Small intestine (tissue), 7 donors: ENCODE results near the gene PKP1. TPM values are rescaled to one million over a fixed set of nuclear protein-coding genes. Genes with fewer than 3 reads are reported as not detected.

ENCODE experiments used
- DNase-seq, 2 donors: peaks; one replicate each; pipeline versions ENCODE4 v3.0.0 to v3.0.0-alpha.2; 2013
- FAIRE-seq: peaks from 2 replicates; lab custom pipeline; 2012; peaks lifted over from hg19 to GRCh38; lab: Jason Lieb, UNC
- H3K27ac ChIP-seq, 3 donors: one replicate each; pipeline ENCODE4 v1.5.1; 2013; ENCODE audit warnings: low read length in 2 of 3, mild to moderate bottlenecking in 2 of 3, control low read depth in 1 of 3, inconsistent platforms in 1 of 3, low read depth in 1 of 3, moderate library complexity in 1 of 3
- H3K27me3 ChIP-seq, 3 donors: one replicate each; pipeline ENCODE4 v1.6.1; 2013; ENCODE audit warnings: low read length in 3 of 3, inconsistent platforms in 1 of 3; ENCODE audit not compliant: control insufficient read depth in 3 of 3, insufficient read depth in 3 of 3
- H3K36me3 ChIP-seq, 3 donors: one replicate each; pipeline ENCODE4 v1.6.1; 2013; ENCODE audit warnings: low read length in 3 of 3, inconsistent platforms in 1 of 3, low read depth in 1 of 3, mild to moderate bottlenecking in 1 of 3, moderate library complexity in 1 of 3; ENCODE audit not compliant: control insufficient read depth in 3 of 3, insufficient read depth in 2 of 3
- H3K4me1 ChIP-seq, 3 donors: one replicate each; pipeline ENCODE4 v1.6.1; 2013; ENCODE audit warnings: low read length in 2 of 3, inconsistent platforms in 1 of 3, low read depth in 1 of 3, mild to moderate bottlenecking in 1 of 3, moderate library complexity in 1 of 3; ENCODE audit not compliant: control insufficient read depth in 3 of 3, insufficient read depth in 2 of 3
- H3K4me3 ChIP-seq, 3 donors: one replicate each; pipeline ENCODE4 v1.5.1; 2013; ENCODE audit warnings: low read length in 3 of 3, control low read depth in 1 of 3, inconsistent platforms in 1 of 3, low read depth in 1 of 3, mild to moderate bottlenecking in 1 of 3, moderate library complexity in 1 of 3
- H3K9me3 ChIP-seq, 2 donors: one replicate each; pipeline ENCODE4 v1.6.1; 2013; ENCODE audit warnings: low read depth in 1 of 2, low read length in 1 of 2; ENCODE audit not compliant: control insufficient read depth in 2 of 2, insufficient read depth in 1 of 2
- WGBS, 3 donors: extraction: QIAGEN DNeasy Blood & Tissue Kit; methylation state at CpG; one replicate each; pipeline ENCODE4 v1.1.7; 2013; 5-methylcytosine and 5-hydroxymethylcytosine counted together
- polyA plus RNA-seq, 4 donors: library from polyadenylated mRNA; stranded (reverse) in 3 of 4; unstranded in 1 of 4; fragments of 200-250 nt in 3 of 4; fragments of 120-200 nt in 1 of 4; gene quantifications; one replicate each; pipeline versions ENCODE4 v1.2.1 to v1.2.3, GENCODE V29; 2013
- donor health status: healthy with polysubstance abuse.
- donor health status: control.
- donor health status: control.
- donor health status: Bipolar disorder and iron deficiency.
- donor health status: healthy.

The PKP1 gene
- polyA plus RNA-seq, 4 donors: 0.24 to 0.69 (median 0.36) TPM

DNA sequence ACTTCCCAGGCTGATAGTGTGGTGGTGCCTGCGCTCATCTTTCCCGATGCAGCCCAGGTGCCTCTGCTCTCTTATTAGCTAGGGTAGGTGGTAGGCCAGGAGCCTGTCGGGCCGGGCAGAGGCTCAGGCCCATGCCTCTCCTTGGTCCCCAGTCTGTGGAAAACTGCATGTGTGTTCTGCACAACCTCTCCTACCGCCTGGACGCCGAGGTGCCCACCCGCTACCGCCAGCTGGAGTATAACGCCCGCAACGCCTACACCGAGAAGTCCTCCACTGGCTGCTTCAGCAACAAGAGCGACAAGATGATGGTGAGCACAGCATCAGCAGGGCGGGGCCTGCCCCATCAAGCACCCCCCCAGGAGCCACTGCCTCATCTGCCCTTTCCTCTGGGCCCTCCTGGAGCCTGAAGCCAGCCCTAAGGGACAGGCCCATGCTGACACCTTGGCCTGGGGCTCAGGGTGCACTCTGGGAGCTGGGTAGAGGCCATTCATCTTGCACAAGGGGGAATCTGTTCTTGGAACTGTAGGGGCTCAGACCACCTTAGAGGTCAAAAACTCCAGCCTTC lies 38.6 kb downstream of the PKP1 start:
- Histone ChIP-seq H3K27me3 (peaks cover 0 to 2% (median 0%) of the 10 kb centered on the region in 3 donors), H3K27ac (no peak overlapping the region), H3K4me3 (no peak overlapping the region), H3K9me3 (no peaks in the 10 kb centered on the region), H3K4me1 (no peaks in the 10 kb centered on the region), H3K36me3 (no peaks in the 10 kb centered on the region)
- no peak for DNase-seq
- WGBS, 3 donors: 89 to 90% (median 90%) methylated on average over 15 of the region's 15 CpGs
- FAIRE-seq: no peak

DNA sequence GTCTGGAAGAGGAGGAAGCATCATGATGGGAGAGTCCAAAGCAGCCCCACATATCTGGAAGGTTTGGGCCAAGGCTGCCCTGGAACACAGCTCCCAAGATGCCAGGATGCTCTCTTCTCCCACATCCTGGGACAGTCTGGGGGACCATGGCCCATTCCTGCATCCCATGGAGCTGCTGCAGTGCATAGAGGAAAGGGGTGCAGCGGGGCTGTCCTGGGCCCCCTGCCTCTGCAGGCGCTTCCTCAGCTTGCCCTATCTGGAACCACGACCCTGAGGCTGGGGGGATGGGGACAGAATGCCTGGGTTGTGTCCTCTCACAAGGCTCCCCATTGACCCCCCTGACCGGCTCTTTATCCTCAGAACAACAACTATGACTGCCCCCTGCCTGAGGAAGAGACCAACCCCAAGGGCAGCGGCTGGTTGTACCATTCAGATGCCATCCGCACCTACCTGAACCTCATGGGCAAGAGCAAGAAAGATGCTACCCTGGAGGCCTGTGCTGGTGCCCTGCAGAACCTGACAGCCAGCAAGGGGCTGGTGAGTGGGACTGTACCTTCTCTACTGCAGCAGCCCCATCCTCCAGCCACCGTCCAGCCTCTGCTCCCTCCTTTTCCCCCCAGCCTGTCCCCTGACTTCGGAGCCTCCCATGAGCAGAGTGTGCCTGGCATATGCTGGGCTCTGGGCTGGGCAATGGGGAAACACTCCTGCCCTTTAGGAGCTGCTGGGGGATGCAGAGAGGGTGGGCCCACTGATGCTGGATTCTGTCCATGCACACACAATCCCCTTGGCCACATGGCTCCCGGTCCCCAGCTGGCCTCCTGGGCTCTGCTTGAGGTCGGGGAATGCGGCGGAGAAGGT lies 39.6 kb downstream of the PKP1 start:
- Histone ChIP-seq H3K4me1 (no peaks in the 10 kb centered on the region), H3K9me3 (no peaks in the 10 kb centered on the region), H3K27ac (no peak overlapping the region), H3K4me3 (no peak overlapping the region), H3K27me3 (peaks cover 0 to 2% (median 0%) of the 10 kb centered on the region in 3 donors), H3K36me3 (no peaks in the 10 kb centered on the region)
- DNase-seq (no peak), FAIRE-seq (no peak)
- 86 to 96% (median 89%) methylated on average over 12 of the region's 12 CpGs for WGBS, 3 donors

DNA sequence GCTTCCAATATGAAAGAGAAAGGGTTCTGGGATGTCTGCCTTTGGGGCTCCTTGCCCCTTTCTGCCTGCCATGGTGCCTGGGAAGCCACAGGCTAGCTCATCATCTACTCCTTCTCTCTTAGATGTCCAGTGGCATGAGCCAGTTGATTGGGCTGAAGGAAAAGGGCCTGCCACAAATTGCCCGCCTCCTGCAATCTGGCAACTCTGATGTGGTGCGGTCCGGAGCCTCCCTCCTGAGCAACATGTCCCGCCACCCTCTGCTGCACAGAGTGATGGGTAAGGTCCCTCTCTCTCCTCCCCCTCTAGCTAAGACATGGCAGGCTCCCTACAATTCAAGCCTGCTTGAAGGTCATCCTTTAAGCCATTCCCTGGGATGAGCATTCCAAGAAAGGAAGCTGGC lies 41.0 kb downstream of the PKP1 start:
- no peak overlapping the region for H3K27ac ChIP-seq
- FAIRE-seq (no peak), DNase-seq (no peak)
- no peaks in the 10 kb centered on the region for H3K36me3 ChIP-seq
- H3K4me1 ChIP-seq: no peaks in the 10 kb centered on the region
- WGBS, 3 donors: 96 to 99% (median 96%) methylated on average over 4 of the region's 4 CpGs
- H3K4me3 ChIP-seq: no peak overlapping the region
- no peaks in the 10 kb centered on the region for H3K9me3 ChIP-seq
- H3K27me3 ChIP-seq: no peaks in the 10 kb centered on the region

DNA sequence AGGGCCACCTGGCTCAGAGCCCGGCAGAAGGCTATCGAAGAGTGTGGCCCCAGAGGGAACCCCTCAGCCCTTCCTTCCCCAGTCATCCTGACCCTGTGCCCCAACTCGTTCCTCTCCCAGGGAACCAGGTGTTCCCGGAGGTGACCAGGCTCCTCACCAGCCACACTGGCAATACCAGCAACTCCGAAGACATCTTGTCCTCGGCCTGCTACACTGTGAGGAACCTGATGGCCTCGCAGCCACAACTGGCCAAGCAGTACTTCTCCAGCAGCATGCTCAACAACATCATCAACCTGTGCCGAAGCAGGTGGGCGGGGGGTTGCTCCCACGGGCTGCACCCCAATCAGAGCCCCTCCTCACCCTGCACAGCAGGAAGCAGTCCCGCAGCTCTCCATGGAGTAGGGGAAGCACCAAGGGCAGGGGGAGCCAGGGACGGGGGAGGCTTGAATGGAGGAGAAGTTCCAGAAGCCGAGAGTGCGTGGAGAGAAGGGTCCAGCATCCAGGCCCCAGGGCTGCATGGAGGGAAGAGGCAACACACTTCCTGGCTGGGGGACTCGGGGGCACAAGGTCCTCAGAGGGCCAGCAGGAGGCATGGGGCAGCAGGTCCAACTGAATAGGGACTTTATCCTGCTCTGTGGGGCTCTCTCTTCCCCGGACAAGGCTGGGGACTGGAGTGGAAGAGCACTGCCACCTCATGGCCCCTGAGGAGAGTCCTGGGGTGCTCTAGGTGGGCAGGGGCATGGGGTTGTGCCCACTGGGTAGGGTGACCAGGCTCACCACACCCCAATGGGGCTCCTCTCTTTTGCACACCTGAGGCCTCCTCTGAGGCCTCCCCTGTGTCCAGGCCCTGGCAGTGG lies 41.7 kb downstream of the PKP1 start:
- no peaks in the 10 kb centered on the region for H3K27me3 ChIP-seq
- WGBS, 3 donors: 66 to 75% (median 73%) methylated on average over 16 of the region's 16 CpGs
- FAIRE-seq: no peak

DNA sequence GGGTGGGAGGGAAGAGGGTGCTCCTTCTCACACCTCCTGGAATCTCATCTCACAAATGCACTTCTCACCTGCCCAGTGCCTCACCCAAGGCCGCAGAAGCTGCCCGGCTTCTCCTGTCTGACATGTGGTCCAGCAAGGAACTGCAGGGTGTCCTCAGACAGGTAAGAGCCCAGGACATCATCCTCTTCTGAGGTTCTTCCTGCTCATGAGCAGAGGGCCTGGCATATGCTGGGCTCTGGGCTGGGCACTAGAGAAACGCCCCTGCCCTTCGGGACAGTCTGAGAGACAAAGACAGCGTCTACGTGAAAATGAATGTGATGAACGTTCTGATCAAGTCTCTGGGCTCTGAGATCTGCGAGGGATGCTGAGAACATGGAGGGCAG lies 42.4 kb downstream of the PKP1 start:
- Histone ChIP-seq H3K27ac (no peak overlapping the region), H3K4me1 (no peaks in the 10 kb centered on the region), H3K9me3 (no peaks in the 10 kb centered on the region), H3K27me3 (no peaks in the 10 kb centered on the region), H3K36me3 (no peaks in the 10 kb centered on the region), H3K4me3 (no peak overlapping the region)
- FAIRE-seq (no peak), DNase-seq (no peak)
- WGBS, 3 donors: 90 to 93% (median 92%) methylated on average over 8 of the region's 8 CpGs

More for the DNA sequence above, 41.7 kb downstream of the PKP1 start:
- H3K36me3 ChIP-seq: no peaks in the 10 kb centered on the region
- no peak overlapping the region for H3K4me3 ChIP-seq
- no peak overlapping the region for H3K27ac ChIP-seq
- DNase-seq: no peak
- H3K4me1 ChIP-seq: no peaks in the 10 kb centered on the region
- no peaks in the 10 kb centered on the region for H3K9me3 ChIP-seq

DNA sequence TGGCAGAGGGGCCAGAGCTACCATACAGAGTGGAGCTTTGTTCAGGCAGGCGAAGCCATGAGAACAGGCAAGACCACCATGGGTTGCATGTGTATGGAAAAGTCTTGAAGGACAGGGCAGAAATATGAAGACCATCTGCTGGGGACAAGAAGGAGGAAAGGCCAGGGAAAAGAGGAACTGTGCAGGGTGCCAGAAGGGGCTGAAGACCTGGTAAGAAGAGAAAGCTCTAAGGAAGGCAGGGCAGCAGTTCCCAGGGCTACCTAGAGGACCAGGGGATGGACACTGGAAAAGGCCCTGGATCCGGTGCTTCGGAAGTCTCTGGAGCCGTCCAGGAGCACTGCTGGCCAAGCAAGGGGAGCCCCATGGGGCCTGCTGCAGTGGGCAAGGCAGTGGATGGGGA lies 43.4 kb downstream of the PKP1 start:
- Histone ChIP-seq H3K27ac (no peak overlapping the region), H3K4me1 (no peaks in the 10 kb centered on the region), H3K36me3 (no peaks in the 10 kb centered on the region), H3K9me3 (no peaks in the 10 kb centered on the region), H3K27me3 (no peaks in the 10 kb centered on the region), H3K4me3 (no peak overlapping the region)
- DNase-seq (no peak), FAIRE-seq (no peak)
- WGBS, 3 donors: 70 to 87% (median 86%) methylated on average over 4 of the region's 4 CpGs

DNA sequence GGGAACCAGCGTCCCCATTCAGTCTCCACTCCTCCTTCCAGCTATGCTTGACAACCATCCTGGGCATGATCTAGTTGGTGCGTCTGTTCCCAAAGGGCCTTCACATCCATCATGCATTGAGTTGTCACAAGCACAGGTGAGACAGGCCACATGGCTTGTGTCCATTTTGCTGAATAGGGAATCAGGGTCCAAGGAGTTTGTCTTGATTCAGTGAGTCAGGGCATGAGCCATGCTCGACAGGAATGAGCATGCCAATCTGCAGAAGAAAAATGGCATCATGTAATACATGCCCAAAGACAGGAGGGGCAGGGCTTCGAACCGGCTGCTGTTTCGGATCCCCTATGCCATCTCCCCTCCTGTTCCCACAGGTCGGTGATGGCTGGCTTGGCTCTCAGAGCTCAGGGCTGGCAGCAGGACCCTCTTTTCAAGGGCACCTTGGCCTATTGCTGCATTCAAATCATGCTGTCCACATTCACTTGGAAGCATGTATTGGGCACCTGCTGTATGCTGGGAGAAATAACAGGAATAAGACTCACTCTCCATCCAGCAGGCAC lies 44.5 kb downstream of the PKP1 start:
- 92 to 93% (median 92%) methylated on average over 7 of the region's 7 CpGs for WGBS, 3 donors
- H3K9me3 ChIP-seq: no peaks in the 10 kb centered on the region
- no peaks in the 10 kb centered on the region for H3K27me3 ChIP-seq
- no peak overlapping the region for H3K27ac ChIP-seq
- H3K36me3 ChIP-seq: no peaks in the 10 kb centered on the region
- H3K4me3 ChIP-seq: no peak overlapping the region
- H3K4me1 ChIP-seq: no peaks in the 10 kb centered on the region
- FAIRE-seq (no peak), DNase-seq (no peak)

DNA sequence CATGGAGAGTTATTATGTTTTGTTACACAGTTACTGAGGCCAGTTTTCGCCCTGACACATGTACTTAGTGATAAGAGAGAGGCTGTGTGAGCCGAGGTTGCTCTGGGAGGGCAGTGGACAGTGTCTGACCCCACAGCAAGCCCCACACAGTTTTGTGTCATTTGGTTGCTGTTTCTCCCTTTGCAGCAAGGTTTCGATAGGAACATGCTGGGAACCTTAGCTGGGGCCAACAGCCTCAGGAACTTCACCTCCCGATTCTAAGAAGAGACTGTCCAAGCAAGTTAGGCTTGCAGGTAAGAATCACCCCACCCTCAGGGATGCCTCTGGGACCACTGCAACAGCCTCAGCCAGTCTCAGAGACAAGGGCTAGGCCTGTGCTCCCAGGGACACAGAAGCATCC lies 45.3 kb downstream of the PKP1 start:
- WGBS, 3 donors: 65 to 72% (median 69%) methylated on average over 4 of the region's 4 CpGs
- Histone ChIP-seq H3K4me3 (no peak overlapping the region), H3K36me3 (no peaks in the 10 kb centered on the region), H3K27ac (no peak overlapping the region), H3K4me1 (no peaks in the 10 kb centered on the region), H3K9me3 (no peaks in the 10 kb centered on the region), H3K27me3 (no peaks in the 10 kb centered on the region)
- DNase-seq (no peak), FAIRE-seq (no peak)
